Cardiac muscle cell (in vitro differentiated cells and primary cell): ENCODE results near the gene ATP13A5. TPM values are rescaled to one million over a fixed set of nuclear protein-coding genes. Genes with fewer than 3 reads are reported as not detected.

Experiments
- DNase-seq, 2 donors: peaks; one replicate each; pipeline versions ENCODE4 v3.0.0 to v3.0.0-alpha.2; 2010 to 2017; ENCODE audit warnings: low read depth in 1 of 2, low spot score in 1 of 2
- H3K27ac ChIP-seq: fragments of 200-600 bp; sonication (generic); 2 replicates; pipeline ENCODE4 v1.5.1; 2016
- H3K27me3 ChIP-seq: fragments of 200-600 bp; sonication (generic); 2 replicates; pipeline ENCODE4 v1.6.0; 2016; ENCODE audit warnings: control low read depth
- H3K36me3 ChIP-seq: fragments of 200-600 bp; sonication (generic); 2 replicates; pipeline ENCODE4 v1.5.1; 2016; ENCODE audit warnings: control low read depth
- H3K4me1 ChIP-seq: fragments of 200-600 bp; sonication (generic); 2 replicates; pipeline ENCODE4 v1.8.1; 2017; ENCODE audit warnings: low read depth, mild to moderate bottlenecking, mixed run types
- H3K4me3 ChIP-seq: fragments of 200-600 bp; sonication (generic); 2 replicates; pipeline ENCODE4 v1.5.1; 2016; ENCODE audit warnings: mild to moderate bottlenecking
- H3K9me3 ChIP-seq: fragments of 200-600 bp; sonication (generic); 2 replicates; pipeline ENCODE4 v1.5.1; 2017; ENCODE audit warnings: low read depth, mild to moderate bottlenecking, control low read depth
- CTCF ChIP-seq: IDR thresholded peaks from 2 replicates; pipeline ENCODE4 v1.5.1; 2012; ENCODE audit warnings: low read depth, mild to moderate bottlenecking, low read length
- polyA plus RNA-seq: library from polyadenylated mRNA; unstranded; fragments of >200 nt; fragmentation: Nextera tagmentation; extraction: Ambion mirVana; gene quantifications from 2 replicates; pipeline ENCODE4 v1.2.1, GENCODE V29; 2016
- total RNA-seq: library from RNA; depleted of rRNA; stranded (reverse); fragments of >200 nt; gene quantifications from 2 replicates; pipeline ENCODE4 v1.2.3, GENCODE V29; 2016

ATP13A5 gene
- total and polyA plus RNA-seq, 2 experiments from 2014 or later = 0.16 TPM; not detected in 1

GRCh38 chr3:193261970-193262369 lies 116.6 kb downstream of the ATP13A5 start:
- TF ChIP-seq CTCF = no peak
- H3K9me3 ChIP-seq = no peaks in the 10 kb centered on the region
- H3K27me3 ChIP-seq = no peaks in the 10 kb centered on the region
- no peaks in the 10 kb centered on the region for H3K36me3 ChIP-seq
- H3K4me1 ChIP-seq = no peaks in the 10 kb centered on the region
- DNase-seq = no peak
- no peak overlapping the region for H3K4me3 ChIP-seq
- no peak overlapping the region for H3K27ac ChIP-seq

GRCh38 chr3:193253986-193254660 lies 124.4 kb downstream of the ATP13A5 start:
- no peaks in the 10 kb centered on the region for H3K27me3 ChIP-seq
- no peak for TF ChIP-seq CTCF
- no peaks in the 10 kb centered on the region for H3K36me3 ChIP-seq
- DNase-seq = no peak
- H3K4me1 ChIP-seq = peaks cover 3% of the 10 kb centered on the region
- no peak overlapping the region for H3K4me3 ChIP-seq
- H3K9me3 ChIP-seq = no peaks in the 10 kb centered on the region
- no peak overlapping the region for H3K27ac ChIP-seq

- no peaks in the 10 kb centered on the region for H3K27me3 ChIP-seq
- peaks cover 3% of the 10 kb centered on the region for H3K4me1 ChIP-seq
- H3K36me3 ChIP-seq = no peaks in the 10 kb centered on the region
- no peak for DNase-seq
- H3K27ac ChIP-seq = no peak overlapping the region
- H3K9me3 ChIP-seq = no peaks in the 10 kb centered on the region
- no peak for TF ChIP-seq CTCF
- no peak overlapping the region for H3K4me3 ChIP-seq
Observed at GRCh38 chr3:193250492-193250891, 128.1 kb downstream of the ATP13A5 start.

- Histone ChIP-seq H3K36me3 (no peaks in the 10 kb centered on the region), H3K27ac (no peak overlapping the region), H3K27me3 (no peaks in the 10 kb centered on the region), H3K4me1 (peaks cover 3% of the 10 kb centered on the region), H3K9me3 (no peaks in the 10 kb centered on the region), H3K4me3 (no peak overlapping the region)
- no peak for TF ChIP-seq CTCF
- DNase-seq = no peak
Observed at GRCh38 chr3:193248848-193249468, 129.6 kb downstream of the ATP13A5 start.

GRCh38 chr3:193243571-193243970 lies 135.0 kb downstream of the ATP13A5 start:
- Histone ChIP-seq H3K9me3 (no peaks in the 10 kb centered on the region), H3K4me1 (peaks cover 17% of the 10 kb centered on the region), H3K27ac (no peak overlapping the region), H3K27me3 (no peaks in the 10 kb centered on the region), H3K4me3 (no peak overlapping the region), H3K36me3 (no peaks in the 10 kb centered on the region)
- no peak for DNase-seq
- no peak for TF ChIP-seq CTCF
